HG02885 (cell line): Measurements from ENCODE around the gene TBC1D22A.
"Not testable (repeated sequence)": the region's sequence is repeated elsewhere in the genome, so short reads cannot be mapped to it uniquely, and the experiment has no call there.

Source experiments
- ATAC-seq: cut with Tn5 transposase; IDR thresholded peaks from one replicate; pipeline ENCODE4 v1.9.1; 2021; ENCODE audit warnings: mild to moderate bottlenecking; ENCODE audit not compliant: unreplicated experiment, poor library complexity

TBC1D22A gene

GRCh38 chr22:47116426-47117341, 354.2 kb downstream of the TBC1D22A start:
- no peak for ATAC-seq

DNA sequence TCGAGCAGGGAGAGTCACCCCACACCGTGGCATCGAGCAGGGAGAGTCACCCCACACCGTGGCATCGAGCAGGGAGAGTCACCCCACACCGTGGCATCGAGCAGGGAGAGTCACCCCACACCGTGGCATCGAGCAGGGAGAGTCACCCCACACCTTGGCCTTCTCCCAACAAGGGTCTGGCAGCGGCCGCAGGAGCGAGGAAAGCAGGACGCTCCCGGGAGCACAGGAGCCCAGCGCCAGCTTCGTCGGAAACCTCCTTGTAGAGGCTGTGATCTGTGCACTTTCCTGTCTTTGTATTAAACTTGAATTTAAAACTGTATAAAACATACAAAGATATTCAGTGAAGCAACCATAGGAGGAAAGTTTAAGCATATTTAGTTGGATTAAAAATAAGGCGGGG, 355.0 kb downstream of the TBC1D22A start:
- not testable (repeated sequence) for ATAC-seq

- ATAC-seq, result no peak
Measured at GRCh38 chr22:47119181-47119580, 356.7 kb downstream of the TBC1D22A start.

GRCh38 chr22:47120399-47120798, 357.9 kb downstream of the TBC1D22A start:
- ATAC-seq, result no peak

GRCh38 chr22:47121791-47122190, 359.3 kb downstream of the TBC1D22A start:
- ATAC-seq, result no peak

DNA sequence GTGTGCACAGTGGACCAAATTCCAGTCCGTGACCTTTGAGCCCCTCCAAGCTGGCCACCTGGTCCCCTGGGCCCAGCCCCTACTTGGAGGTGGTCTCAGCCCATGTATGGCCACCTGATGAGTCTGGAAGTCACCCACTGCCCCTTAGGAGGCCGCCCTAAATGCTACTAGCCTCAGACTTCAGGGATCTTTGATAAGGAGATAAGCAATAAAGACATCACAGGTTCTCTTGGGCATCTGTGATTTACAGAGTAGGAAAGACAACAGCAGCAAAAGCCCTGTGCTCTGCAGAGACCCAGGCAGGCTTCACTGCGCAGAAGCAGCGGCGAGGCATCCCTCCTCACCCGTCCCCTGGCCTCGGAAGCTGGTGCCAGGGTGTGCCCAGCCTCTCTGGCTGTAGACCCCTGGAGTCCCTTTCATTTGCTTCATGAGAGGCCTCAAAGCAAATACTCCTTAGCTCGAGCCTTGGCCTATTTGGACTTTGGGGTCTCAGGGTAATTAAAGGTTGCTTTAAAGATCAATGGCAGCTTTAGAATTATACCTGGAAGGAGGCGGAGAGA, 360.1 kb downstream of the TBC1D22A start:
- ATAC-seq, result no peak

DNA sequence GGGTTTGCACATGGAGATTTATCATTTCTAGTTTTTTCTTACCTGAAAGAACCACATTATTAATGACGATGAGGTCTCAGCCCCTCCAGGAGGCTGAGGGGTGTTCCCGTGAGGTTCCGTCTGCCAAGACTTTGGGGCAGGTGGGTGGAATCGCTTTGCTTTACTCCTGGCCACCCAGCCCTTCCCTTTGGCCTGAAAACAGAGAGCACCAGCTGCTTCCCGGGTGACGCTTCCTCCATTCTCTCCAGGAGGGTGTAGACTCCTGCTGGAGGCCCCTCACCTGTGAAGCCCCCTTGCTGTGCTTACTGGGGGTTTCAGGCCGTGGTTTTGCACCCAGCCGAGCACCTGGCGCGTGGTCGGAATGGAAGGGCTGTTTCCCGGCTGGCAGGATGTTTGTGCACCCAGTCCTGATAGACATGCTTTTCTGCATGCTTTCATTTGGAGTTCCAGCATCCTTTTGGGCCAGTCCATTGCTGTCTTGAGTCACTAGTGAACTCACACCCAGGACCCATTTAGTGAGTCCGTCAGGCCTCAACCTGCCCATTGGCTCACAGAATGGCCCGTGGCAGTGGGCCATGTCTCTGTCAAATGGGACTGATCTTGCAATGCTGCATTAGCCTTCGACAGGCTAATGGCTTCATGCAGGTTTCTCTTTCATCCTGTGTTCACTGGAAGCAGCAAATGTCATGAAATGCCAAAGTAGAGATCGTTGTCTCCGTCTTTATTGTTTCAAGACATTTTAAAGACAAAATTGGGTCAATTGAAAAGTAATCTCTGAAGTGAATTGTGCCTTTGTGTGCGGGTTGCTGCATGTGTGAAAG, 360.8 kb downstream of the TBC1D22A start:
- ATAC-seq, result no peak

- ATAC-seq, result no peak
Measured at GRCh38 chr22:47123827-47124442, 361.5 kb downstream of the TBC1D22A start.

- no peak for ATAC-seq
Measured at GRCh38 chr22:47124451-47124881, 362.0 kb downstream of the TBC1D22A start.

- no peak for ATAC-seq
Measured at GRCh38 chr22:47124961-47125360, 362.5 kb downstream of the TBC1D22A start.

DNA sequence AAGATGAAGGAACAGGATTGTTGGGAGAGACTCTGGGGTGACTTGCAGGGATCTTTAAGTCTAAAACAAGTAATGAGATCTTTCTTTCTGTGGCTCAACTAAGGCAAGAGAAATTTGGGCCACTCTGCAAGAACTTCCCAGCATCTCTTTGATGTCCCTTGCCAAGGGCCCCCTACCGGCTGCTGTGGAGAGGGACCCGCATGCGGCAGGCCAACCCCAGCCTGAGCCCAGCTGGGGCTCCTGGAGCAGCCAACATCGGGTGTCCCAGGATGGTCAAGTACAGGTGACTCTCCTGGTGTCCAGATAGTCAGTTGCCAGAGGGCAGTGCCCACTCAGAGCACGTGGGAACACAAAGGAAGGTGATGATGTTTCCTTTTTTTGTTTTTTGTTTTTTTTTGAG, 363.2 kb downstream of the TBC1D22A start:
- no peak for ATAC-seq

DNA sequence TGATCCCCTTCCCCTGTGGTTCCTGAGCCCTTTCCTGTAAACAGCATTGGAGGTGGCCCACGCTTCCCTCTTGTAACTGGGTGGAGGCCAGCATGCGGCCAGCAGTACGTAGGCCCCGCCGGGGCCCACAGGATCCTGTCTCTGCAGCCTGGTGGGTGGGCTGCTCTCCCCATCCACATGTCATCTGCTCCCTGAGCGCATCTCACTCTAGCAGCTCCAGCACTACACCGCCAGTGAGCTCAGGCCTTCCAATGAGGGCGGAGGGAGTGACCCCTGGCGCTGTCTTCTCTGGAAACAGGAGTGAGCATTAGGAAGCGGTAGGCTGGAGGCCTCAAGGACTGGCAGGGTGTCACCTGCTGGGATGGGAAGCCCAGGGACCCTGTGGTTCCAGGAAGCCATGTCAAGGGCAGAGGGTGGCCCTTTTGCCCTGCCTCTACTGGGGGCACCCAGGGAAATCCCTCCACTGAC, 363.9 kb downstream of the TBC1D22A start:
- no peak for ATAC-seq

DNA sequence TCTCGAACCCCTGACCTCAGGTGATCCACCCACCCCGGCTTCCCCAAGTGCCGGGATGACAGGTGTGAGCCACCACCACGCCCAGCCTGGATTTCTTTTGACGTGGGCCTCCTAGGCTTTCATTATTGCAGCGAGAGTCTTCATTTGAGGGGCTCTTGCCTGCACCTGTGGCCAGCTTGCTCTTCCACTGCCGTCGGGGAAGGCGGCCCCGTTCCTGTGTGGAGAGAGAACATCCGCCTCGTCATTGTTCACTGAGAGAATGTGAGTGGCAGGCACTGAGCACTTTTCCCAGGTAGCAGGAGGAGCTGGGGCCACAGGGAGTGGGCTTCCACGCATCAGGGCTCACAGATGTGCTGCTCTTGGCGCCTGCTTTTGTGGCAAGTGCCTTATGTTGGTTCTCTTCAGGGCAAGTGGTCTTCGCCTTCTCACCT, 365.0 kb downstream of the TBC1D22A start:
- no peak for ATAC-seq

GRCh38 chr22:47128216-47128615, 365.8 kb downstream of the TBC1D22A start:
- ATAC-seq, result no peak

DNA sequence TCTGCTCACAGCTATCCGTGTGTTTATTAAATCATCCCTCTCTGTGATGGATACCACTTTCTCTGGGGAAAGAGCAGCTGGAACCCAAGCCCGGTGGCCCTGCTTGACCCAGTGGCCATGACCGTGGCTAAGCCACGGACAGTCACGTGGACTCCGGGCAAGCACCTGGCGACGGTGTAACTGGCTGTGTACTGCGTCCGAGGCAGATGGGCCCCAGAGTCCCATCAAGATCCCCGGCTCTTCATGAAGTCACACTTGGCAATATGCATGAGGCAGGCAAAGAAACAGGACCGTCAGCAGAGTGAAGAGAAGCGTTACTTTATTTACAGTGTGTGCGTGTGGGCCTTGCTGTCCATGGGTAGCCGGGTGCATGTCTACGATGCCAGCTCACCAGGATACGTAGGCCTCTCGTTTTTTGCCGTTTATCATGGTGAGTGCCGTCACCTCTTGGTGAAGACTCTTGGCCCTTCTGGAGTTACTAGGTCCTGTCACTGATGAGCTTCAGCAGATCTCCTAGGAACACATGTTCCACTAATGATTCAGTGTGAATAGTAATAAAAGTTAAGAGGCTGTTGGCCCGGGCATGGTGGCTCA, 366.3 kb downstream of the TBC1D22A start:
- no peak for ATAC-seq

GRCh38 chr22:47129902-47130635, 367.6 kb downstream of the TBC1D22A start:
- no peak for ATAC-seq

DNA sequence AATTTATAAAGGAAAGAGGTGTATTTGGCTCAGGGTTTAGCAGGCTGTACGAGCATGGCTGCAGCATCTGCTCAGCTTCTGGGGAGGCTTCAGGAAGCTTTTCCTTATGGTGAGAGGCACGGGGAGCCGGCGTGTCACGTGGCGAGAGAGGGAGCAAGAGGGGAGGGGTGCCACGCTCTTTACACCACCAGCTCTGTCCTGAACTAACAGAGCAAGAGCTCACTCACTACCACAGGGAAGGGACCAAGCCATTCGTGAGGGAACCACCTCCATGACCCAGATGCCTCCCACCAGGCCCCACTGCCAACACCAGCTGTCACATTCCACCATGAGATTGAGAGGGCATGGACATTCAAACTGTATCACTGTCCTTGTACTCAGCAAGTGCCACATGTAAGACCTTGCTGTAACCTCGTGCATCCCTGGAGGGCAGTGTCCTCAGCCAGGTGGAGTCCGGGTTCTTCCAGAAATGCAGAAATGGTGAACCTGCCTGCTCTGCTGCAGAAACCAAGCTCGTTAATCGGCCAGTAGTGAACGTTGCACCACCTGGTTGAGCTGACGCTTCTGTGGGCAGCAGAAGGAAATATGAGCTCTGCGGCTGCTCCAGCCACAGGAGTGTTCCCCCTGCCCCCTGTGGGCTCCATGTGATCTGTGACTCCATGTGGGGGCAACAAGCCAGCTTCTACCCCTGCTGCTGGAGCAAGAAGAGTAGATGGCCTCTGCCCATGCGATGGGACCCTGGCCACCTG, 368.6 kb downstream of the TBC1D22A start:
- ATAC-seq, result no peak

DNA sequence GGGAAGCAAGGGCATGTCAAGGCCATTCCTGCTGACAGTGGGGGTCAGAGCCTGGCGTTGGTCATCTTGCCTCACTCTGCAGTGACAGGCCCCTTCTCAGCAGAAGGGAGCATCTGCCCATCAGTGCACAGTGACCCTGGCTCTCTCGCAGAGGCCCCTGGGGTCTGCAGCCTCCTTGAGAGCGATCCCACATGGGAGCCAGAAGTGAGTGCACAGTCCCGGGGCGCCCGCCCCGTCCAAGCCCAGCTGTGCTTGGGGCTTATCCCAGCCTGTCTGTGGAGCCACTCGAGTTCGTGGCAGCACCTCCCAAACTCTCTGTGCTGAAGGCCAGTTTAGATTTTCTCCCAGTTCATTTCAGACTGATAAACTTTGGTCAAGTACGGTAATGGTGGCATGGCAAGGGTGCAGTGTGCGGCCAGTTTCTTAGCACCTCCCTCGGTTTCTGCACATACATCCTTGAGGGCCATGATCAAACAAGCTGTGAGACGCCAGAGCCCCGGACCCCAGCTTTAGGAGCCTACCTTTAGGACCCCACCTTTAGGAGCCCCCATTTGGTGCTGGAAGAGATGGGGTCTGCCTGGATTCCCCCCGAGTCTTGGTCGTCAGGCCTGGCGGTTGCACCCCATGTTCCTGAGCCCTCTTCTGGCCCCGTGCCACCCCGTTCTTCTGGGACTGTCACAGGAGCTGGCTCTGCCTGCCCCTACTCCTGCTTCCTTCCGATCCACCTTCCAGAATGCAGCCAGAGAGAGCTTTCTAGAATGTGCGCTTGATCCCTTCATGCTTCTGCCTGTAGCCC, 369.4 kb downstream of the TBC1D22A start:
- no peak for ATAC-seq
